ENCODE results near the gene CHRM3.

Gene CHRM3

GRCh38 chr1:239383714-239384113, 2.7 kb upstream of the CHRM3 start:
- no peak overlapping the region for H3K4me3 ChIP-seq (ENCODE audit: low read depth, low read length)
- TF ChIP-seq, protein P1, sequence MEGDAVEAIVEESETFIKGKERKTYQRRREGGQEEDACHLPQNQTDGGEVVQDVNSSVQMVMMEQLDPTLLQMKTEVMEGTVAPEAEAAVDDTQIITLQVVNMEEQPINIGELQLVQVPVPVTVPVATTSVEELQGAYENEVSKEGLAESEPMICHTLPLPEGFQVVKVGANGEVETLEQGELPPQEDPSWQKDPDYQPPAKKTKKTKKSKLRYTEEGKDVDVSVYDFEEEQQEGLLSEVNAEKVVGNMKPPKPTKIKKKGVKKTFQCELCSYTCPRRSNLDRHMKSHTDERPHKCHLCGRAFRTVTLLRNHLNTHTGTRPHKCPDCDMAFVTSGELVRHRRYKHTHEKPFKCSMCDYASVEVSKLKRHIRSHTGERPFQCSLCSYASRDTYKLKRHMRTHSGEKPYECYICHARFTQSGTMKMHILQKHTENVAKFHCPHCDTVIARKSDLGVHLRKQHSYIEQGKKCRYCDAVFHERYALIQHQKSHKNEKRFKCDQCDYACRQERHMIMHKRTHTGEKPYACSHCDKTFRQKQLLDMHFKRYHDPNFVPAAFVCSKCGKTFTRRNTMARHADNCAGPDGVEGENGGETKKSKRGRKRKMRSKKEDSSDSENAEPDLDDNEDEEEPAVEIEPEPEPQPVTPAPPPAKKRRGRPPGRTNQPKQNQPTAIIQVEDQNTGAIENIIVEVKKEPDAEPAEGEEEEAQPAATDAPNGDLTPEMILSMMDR (IDR thresholded peaks at IDR 0.05; ENCODE audit: low read depth, low read length) = no peak

DNA sequence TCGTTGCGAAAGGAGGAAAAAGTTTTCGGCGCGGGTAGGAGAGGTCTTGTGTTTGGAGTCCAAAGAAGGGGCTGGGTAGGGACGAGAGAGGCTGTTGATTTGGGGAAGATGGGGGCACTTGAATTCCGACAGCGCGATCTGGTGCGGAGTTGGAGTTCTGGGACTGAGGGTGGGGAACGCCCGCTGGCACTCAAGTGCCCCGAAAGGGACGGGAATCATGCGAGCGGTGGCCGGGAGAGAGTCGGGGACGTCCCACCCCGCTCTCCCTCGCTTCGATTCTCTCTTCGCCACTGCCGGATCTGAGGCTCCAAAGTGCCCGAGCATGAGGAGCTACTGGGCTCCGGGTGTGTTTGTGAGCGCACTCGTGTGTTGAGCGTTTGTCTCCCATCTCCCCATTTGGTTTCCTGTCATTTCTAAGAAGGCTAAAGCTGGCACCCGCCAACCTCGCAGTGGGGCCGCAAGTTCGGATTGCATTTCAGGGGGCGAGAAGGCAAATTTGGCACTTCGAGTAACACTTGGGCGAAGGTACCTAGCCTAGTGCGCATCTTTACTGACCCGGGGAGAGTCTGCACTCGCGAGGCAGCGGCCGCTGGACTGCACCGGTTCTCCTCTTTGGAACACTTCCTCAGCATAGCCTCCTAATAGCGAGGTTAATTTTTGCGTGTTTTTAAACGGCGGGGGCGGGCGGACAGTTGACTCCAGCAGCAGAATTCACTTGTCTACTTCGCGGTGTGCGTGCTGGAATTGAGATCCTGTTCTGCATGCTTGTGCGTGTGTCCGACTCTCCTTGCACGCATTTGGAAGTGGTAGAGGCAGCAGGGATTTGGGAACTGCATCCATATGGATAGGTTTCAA, 1.2 kb downstream of the CHRM3 start:
- H3K4me3 ChIP-seq (ENCODE audit: low read depth, low read length) = no peak overlapping the region
- TF ChIP-seq, protein P1 (IDR thresholded peaks at IDR 0.05; ENCODE audit: low read depth, low read length) = no peak

DNA sequence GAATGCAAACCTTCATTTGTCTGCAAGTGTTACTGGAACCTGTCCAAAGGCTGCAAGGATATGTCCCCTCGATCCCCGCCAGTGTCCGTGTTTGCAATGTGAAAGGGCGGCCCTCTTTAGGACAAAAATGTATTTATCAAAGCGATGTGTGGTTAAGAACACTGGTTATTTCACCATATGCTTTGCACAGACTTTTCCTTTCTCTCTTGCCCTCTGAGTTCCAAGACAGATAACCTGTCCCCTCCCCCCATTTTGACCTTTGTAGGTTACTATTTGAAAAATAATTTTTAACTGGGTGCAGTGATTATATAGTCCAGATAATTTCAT, 1.8 kb downstream of the CHRM3 start:
- TF ChIP-seq, protein P1 (IDR thresholded peaks at IDR 0.05; ENCODE audit: low read depth, low read length) = no peak
- no peak overlapping the region for H3K4me3 ChIP-seq (ENCODE audit: low read depth, low read length)

- TF ChIP-seq, protein P1 (IDR thresholded peaks at IDR 0.05; ENCODE audit: low read depth, low read length) = no peak
- H3K4me3 ChIP-seq (ENCODE audit: low read depth, low read length) = no peak overlapping the region
These were observed 2.2 kb downstream of the CHRM3 start for GRCh38 chr1:239388578-239388977.

GRCh38 chr1:239389703-239390102, 3.3 kb downstream of the CHRM3 start:
- TF ChIP-seq, protein P1 (IDR thresholded peaks at IDR 0.05; ENCODE audit: low read depth, low read length) = no peak
- H3K4me3 ChIP-seq (ENCODE audit: low read depth, low read length) = no peak overlapping the region

DNA sequence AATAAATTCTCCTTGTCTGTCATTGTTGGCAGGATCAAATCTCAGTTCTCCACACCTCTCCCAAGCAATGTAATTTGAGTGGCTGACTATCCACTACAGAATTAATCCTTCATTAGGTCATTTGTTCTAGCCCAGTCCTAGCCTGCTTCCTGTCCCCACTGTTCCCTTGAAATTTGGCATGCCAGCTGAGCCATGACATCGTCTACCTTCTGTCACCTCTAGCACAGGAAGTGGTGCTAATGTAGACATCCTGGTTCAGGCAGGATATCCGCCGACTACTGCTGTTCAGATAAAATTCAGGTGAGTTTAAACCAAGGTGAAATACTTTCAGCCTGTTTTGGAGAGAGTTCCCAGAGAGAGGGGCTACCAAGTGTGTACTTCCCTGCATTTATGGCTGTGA, 5.9 kb downstream of the CHRM3 start:
- TF ChIP-seq, protein P1 (IDR thresholded peaks at IDR 0.05; ENCODE audit: low read depth, low read length) = no peak
- H3K4me3 ChIP-seq (ENCODE audit: low read depth, low read length) = no peak overlapping the region

- no peak overlapping the region for H3K4me3 ChIP-seq (ENCODE audit: low read depth, low read length)
- TF ChIP-seq, protein P1 (IDR thresholded peaks at IDR 0.05; ENCODE audit: low read depth, low read length) = no peak
These were observed 7.7 kb downstream of the CHRM3 start for GRCh38 chr1:239394107-239394506.
